Activated gamma-delta T cell (primary cell): ENCODE measurements around the gene ST3GAL2.
"Not testable (repeated sequence)": the region's sequence is repeated elsewhere in the genome, so short reads cannot be mapped to it uniquely, and the experiment has no call there.

Experiments
- DNase-seq: peaks from one replicate; lab custom pipeline; 2025; lab: John Stamatoyannopoulos, UW

ST3GAL2 gene

GRCh38 chr16:70386289-70386986 is 52.5 kb downstream of the ST3GAL2 start:
- DNase-seq, result not testable (repeated sequence)

- DNase-seq, result no peak
These were observed 55.4 kb downstream of the ST3GAL2 start for GRCh38 chr16:70383421-70383960.

GRCh38 chr16:70381604-70382342 is 57.1 kb downstream of the ST3GAL2 start:
- DNase-seq, result no peak

- peak; percentile 91 for DNase-seq
These were observed 57.8 kb downstream of the ST3GAL2 start for GRCh38 chr16:70380919-70381603.

GRCh38 chr16:70380248-70380918 is 58.5 kb downstream of the ST3GAL2 start:
- DNase-seq, result peak; percentile 24

- DNase-seq, result no peak
These were observed 59.9 kb downstream of the ST3GAL2 start for GRCh38 chr16:70378869-70379493.

- DNase-seq, result no peak
These were observed 61.1 kb downstream of the ST3GAL2 start for GRCh38 chr16:70377782-70378181.

GRCh38 chr16:70375636-70376611 is 63.0 kb downstream of the ST3GAL2 start:
- DNase-seq, result no peak

GRCh38 chr16:70374213-70374612 is 64.7 kb downstream of the ST3GAL2 start:
- no peak for DNase-seq

- DNase-seq, result no peak
These were observed 65.8 kb downstream of the ST3GAL2 start for GRCh38 chr16:70372921-70373728.

- no peak for DNase-seq
These were observed 68.0 kb downstream of the ST3GAL2 start for GRCh38 chr16:70370924-70371323.

GRCh38 chr16:70370145-70370544 is 68.8 kb downstream of the ST3GAL2 start:
- not testable (repeated sequence) for DNase-seq

- DNase-seq, result no peak
These were observed 74.5 kb downstream of the ST3GAL2 start for GRCh38 chr16:70364399-70364798.

- DNase-seq, result no peak
These were observed 79.3 kb downstream of the ST3GAL2 start for GRCh38 chr16:70359552-70359951.

GRCh38 chr16:70349783-70350182 is 89.1 kb downstream of the ST3GAL2 start:
- DNase-seq, result no peak

- DNase-seq, result no peak
These were observed 89.9 kb downstream of the ST3GAL2 start for GRCh38 chr16:70348991-70349390.

GRCh38 chr16:70345840-70346239 is 93.1 kb downstream of the ST3GAL2 start:
- DNase-seq, result no peak

- no peak for DNase-seq
These were observed 96.9 kb downstream of the ST3GAL2 start for GRCh38 chr16:70342016-70342415.

- DNase-seq, result no peak
These were observed 97.3 kb downstream of the ST3GAL2 start for GRCh38 chr16:70341600-70341999.
